ENCODE data around the gene PRIM2. TPM values are rescaled to one million over a fixed set of nuclear protein-coding genes. Genes with fewer than 3 reads are reported as not detected.

The PRIM2 gene
- total and polyA plus RNA-seq, 8 donors: 11.2 to 18.8 (median 14.8) TPM

- H3K4me3 ChIP-seq: no peak overlapping the region
- TF ChIP-seq, protein P1, sequence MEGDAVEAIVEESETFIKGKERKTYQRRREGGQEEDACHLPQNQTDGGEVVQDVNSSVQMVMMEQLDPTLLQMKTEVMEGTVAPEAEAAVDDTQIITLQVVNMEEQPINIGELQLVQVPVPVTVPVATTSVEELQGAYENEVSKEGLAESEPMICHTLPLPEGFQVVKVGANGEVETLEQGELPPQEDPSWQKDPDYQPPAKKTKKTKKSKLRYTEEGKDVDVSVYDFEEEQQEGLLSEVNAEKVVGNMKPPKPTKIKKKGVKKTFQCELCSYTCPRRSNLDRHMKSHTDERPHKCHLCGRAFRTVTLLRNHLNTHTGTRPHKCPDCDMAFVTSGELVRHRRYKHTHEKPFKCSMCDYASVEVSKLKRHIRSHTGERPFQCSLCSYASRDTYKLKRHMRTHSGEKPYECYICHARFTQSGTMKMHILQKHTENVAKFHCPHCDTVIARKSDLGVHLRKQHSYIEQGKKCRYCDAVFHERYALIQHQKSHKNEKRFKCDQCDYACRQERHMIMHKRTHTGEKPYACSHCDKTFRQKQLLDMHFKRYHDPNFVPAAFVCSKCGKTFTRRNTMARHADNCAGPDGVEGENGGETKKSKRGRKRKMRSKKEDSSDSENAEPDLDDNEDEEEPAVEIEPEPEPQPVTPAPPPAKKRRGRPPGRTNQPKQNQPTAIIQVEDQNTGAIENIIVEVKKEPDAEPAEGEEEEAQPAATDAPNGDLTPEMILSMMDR (IDR thresholded peaks at IDR 0.05): no peak
- H3K36me3 ChIP-seq: no peaks in the 10 kb centered on the region
- ATAC-seq (no peak), DNase-seq (no peak)
- no peak overlapping the region for H3K27ac ChIP-seq
- H3K9me3 ChIP-seq: no peaks in the 10 kb centered on the region
- no peaks in the 10 kb centered on the region for H3K27me3 ChIP-seq
- intact Hi-C loops (cut with DNase I): no loop called here
- peaks cover 11 to 12% of the 10 kb centered on the region in 2 donors for H3K4me1 ChIP-seq
Observed at GRCh38 chr6:57315111-57315510, 2.3 kb upstream of the PRIM2 start.

DNA sequence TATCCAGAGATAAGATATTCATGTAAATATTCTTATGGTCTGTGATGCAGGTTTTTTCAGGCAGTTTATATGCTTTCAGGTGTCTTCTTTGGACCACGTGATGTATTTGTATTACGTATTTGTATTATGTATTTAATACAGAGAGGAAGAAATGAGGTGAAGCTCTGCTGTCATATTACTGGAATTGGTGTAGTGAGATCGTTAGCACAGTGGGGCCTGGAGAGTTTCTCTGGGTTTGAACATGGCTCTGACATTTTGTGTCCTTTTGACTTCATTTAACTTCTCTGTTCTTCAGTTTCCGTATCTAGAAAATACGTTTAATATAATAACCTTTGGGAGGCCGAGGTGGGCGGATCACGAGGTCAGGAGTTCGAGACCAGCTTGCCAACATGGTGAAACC lies 1.6 kb upstream of the PRIM2 start:
- Histone ChIP-seq H3K4me1 (peaks cover 11 to 12% of the 10 kb centered on the region in 2 donors), H3K4me3 (no peak overlapping the region), H3K9me3 (no peaks in the 10 kb centered on the region), H3K27me3 (no peaks in the 10 kb centered on the region), H3K36me3 (peaks cover 0 to 4% of the 10 kb centered on the region in 2 donors), H3K27ac (no peak overlapping the region)
- no peak for DNase-seq
- TF ChIP-seq, protein P1 (IDR thresholded peaks at IDR 0.05): no peak
- intact Hi-C loops (cut with DNase I): no loop called here
- ATAC-seq: no peak

- TF ChIP-seq, protein P1 (IDR thresholded peaks at IDR 0.05): peak; percentile 61 to 70
- Histone ChIP-seq H3K27ac (peak overlapping the region; percentile 62 to 71), H3K4me1 (peaks cover 11 to 12% of the 10 kb centered on the region in 2 donors), H3K9me3 (no peaks in the 10 kb centered on the region), H3K4me3 (peak overlapping the region; percentile 50 to 53), H3K27me3 (no peaks in the 10 kb centered on the region), H3K36me3 (peaks cover 0 to 12% of the 10 kb centered on the region in 2 donors)
- DNase-seq (peak; percentile 72 to 91 (median 82)), ATAC-seq (peak; percentile 94)
- intact Hi-C loops (cut with DNase I): no loop called here
Observed at GRCh38 chr6:57316581-57317059, 810 bp upstream of the PRIM2 start.

GRCh38 chr6:57324538-57324937 lies 7.1 kb downstream of the PRIM2 start:
- TF ChIP-seq, protein P1 (IDR thresholded peaks at IDR 0.05): no peak
- DNase-seq: no peak
- Histone ChIP-seq H3K4me1 (no peaks in the 10 kb centered on the region), H3K27me3 (no peaks in the 10 kb centered on the region), H3K4me3 (no peak overlapping the region), H3K27ac (no peak overlapping the region), H3K9me3 (peaks cover 0 to 8% of the 10 kb centered on the region in 2 donors), H3K36me3 (peaks cover 0 to 76% of the 10 kb centered on the region in 2 donors)
- no peak for ATAC-seq
- intact Hi-C loops (cut with DNase I): loop anchor here in 1 of 2 donors (10.0 kb wide), 1 partner anchor 420 kb away; no protein-coding TSS in a partner anchor

DNA sequence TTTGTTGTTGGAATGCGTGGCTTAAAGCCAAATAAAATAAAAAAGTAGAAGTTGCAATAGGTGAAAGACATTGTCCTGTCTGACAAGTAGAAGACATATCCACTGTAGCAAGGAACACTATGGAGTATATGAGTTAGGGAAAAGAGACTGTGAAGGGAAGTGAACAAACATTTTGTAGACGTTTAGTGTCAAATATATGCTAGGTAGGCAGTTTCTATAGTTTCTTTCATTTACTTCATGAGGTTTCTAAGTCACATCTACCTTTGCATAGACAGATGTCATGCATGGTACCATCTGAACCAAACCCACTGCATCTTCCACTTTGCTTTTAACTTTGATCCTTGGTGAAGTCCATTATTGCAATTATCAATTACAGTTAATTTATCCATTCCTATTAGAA lies 9.9 kb downstream of the PRIM2 start:
- ATAC-seq: no peak

More for the DNA sequence above, 9.9 kb downstream of the PRIM2 start:
- no peak for DNase-seq
- Histone ChIP-seq H3K9me3 (peaks cover 0 to 20% of the 10 kb centered on the region in 2 donors), H3K27me3 (no peaks in the 10 kb centered on the region), H3K4me3 (no peak overlapping the region), H3K27ac (no peak overlapping the region), H3K36me3 (peaks cover 0 to 84% of the 10 kb centered on the region in 2 donors), H3K4me1 (no peaks in the 10 kb centered on the region)
- TF ChIP-seq, protein P1 (IDR thresholded peaks at IDR 0.05): no peak
- intact Hi-C loops (cut with DNase I): loop anchor here in 1 of 2 donors (10.0 kb wide), 1 partner anchor 423 kb away; no protein-coding TSS in a partner anchor
